ENCODE measurements around the gene MRGPRF. TPM values are rescaled to one million over a fixed set of nuclear protein-coding genes. Genes with fewer than 3 reads are reported as not detected.

Gene MRGPRF
- total RNA-seq, 1 experiment from 2014 or later: not detected

DNA sequence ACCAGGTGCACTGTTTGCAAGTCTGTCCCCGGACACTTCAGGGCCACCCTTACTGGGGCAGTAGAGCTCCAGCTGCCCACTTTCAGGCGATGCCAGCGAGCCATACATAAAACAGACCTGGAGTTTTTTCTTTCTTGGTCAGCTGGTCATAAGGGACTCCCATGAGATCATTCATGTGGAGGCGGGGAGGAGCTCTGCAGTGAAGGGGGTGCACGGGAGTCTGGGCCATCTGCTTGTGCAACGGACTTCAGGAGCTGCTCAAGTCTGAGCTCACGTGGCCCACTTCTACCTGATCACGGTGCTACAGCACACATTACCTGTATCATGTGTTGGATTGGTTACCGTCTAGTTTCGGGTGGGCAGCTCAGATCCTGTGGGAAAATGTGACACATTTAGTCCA, 9.2 kb upstream of the MRGPRF start:
- no peak for DNase-seq (ENCODE audit: low read depth)

DNA sequence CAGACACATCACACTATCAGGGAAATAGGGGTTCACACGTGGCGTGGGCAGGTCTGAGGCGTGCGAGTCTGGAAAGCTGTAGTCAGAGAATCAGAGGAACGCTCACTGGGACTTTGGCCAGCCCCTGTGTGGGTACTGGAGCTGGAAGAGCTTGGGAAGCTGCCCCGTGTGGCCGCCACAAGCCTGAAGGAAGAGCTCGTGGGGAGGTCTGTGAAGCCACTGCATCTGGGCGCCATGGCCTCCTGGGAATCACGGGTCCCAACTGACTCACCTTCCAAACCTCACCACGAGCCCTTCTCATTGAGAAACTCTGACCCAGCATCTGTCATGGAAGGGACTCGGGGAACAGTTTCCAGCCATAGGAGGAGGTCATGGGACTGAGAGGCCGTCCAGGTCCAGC, 5.9 kb upstream of the MRGPRF start:
- peak; percentile 21 for DNase-seq (ENCODE audit: low read depth)

DNA sequence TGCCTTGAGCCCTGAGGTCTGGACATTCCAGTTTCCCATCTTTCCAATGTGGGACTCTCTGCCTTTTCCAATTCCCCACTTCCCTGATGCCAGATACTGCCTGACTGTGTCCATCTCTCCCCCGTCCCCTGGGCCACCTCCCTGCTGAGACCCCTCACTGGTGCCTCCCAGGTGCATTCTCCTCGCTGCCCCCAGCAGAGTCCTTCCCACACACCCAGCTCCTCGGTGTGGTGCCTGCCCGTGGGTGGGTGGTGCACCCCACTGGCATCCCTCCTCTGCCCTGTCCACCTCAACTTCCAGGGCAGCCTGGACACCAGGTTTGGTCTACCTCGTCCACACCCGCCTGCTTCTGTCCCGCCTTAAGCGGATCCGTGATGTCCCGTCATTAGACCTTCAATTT, 4.9 kb upstream of the MRGPRF start:
- no peak for DNase-seq (ENCODE audit: low read depth)

DNA sequence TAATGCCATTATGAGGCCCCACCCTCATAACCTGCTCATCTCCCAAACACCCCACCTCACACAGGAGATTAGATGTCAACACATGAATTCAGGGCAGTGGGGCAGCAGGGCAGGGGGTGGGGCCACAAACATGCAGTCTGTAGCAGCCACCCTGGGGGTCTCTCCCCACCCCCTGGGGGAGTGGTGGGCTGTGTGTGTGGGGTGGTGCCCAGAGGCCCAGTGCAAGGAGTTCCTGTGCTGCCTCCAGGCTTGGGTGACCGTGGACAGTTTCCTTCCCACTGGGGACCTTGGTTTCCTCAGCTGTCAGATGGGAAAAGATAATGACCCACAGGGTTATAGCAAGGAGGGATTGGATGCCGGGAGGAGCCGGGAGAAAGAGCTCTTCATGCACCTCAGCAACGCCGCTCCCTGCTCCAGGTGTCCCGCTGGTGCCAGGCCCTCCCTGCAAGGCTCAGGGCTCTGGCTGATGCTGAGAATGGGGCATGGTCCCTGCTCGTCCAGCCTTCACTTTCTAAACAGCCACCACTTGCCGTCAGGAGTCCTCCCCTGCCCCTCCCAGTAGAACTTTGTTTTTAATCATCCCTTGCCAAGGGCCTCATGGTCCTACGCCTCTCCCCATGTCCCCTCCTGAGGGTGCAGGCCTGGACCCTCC, 2.0 kb upstream of the MRGPRF start:
- no peak for DNase-seq (ENCODE audit: low read depth)

DNA sequence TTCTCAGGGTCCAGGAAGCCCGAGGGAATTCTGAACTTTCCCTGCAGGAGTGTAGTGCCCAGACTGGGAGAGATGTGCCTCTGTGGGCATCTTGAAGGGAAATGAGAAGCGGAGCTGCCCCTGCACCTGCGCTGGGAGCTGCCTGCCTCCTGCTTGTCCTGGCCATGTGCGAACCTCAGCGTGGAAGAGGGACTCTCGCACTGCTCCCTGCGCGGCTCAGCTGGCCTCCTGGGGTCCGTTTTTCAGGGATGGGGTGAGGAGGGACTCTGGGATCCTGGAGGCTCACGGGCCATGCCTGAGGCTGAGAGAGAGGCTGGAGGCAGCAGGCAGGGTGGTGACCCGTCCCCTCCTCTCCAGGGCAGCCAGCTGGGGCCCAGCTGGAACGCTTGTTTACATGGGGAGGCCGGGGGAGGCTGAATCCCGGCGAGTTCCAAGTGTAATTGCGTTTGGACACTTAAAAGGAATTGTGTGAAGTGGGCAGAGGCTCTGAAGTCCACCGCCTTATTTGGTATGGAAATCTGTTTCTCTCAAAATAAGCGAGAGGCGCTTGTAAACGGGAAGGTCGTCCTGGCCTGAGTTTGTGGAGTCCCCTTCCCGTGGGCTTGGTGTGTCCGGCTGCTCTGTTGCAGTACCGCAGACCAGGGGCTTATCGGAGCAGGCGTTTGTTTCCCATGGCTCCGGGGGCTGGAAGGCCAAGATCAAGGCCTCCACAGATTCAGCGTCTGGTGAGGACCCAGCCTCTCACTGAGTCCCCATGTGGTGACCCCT, 1.2 kb upstream of the MRGPRF start:
- DNase-seq (ENCODE audit: low read depth): no peak

DNA sequence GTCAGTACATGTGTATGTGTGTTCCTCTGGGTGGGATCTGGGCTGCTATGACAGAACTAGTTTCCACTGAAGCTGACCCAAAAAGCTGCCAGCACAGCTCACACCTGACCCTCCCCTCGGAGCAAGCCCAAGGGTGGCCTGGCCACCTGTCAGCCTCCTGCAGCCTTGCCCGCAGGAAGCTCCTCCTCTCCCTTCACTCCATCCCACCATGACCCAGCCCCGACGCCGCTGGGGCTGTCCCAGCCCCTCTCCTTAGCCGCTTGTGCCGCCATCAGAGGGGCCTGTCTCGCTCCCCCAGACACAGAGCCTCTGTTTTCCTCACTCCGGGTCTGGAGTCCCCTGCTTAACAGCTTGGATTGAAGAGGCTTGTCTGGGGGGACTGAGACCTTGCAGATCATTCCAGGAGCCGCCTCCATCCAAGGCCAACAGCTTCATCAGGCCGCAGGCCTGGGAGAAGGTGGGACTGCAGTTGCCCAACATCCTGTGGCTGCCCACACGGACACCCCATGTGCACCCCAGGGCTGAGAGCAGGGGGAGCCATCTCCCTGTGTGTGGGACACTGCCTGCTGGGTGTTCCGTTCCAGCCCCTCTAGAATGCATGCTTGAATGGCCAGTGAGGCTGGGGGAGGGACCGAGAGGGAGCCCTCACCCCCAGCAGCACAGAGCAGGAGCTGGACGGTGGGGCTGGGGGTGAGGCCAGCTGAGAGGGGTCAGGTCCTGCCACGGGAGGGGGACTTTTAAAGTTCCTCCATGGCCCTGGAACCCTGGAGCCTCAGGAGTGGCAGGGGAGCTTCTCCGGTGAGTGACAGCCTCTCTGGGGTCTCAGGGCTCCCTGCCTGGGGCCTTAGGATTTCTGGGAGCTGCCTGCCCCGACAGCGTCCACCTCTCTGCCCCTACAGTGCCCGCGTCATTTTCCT, 696 bp downstream of the MRGPRF start:
- no peak for DNase-seq (ENCODE audit: low read depth)

DNA sequence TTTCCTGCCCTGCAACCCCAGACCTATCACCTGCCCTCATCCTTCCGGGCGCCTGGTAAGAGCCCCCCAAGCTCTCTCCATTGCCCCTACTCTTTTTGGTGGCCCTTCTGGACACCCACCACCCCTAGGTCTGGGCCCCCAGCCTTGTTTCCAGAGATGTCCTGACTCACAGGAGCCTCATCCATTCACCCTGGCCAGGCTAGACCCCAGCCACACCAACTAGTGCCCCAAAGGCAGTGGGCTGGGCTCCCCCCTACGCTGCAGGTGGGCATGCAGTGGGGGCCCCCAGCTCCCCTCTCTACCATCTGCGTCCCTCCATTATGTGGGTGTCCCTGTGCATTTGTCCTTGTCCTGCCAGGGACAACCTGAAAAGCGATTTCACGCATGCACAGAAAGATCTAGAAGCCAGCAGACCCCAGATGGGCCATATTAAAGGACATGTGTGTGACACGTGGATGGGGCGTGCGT, 1.4 kb downstream of the MRGPRF start:
- DNase-seq (ENCODE audit: low read depth): no peak

DNA sequence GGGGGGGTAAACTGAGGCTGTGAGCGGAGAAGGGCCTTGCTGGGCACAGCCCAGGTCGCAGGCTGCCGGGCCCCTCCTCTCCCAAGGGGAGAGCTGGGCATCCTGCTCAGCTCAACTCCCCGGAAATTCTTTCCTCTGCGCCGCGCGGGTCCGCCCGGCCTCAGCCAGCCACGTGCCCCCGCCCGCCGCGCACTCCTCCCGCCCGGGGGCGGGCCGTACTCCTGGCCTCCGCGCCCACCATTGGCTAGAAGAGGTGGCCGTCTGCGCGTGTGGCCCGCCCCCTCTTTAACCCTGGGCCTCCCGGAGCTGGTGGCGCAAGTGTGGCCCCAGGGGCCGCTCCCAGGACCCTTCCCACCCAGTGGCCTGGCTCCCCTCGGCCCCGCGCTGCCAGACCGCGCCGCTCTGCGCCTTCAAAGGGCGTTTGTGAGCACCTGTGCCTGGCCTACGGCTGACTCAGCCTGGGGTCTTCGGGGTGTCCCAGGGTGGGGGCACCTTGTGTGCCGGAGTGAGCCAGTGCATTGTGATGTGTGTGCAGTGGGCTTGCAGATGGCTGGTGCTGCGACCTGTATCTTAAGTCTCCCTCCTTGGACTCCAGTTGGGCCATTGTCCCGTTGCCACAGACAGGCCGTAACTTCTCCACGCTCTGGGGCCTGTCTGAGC, 2.0 kb downstream of the MRGPRF start:
- DNase-seq (ENCODE audit: low read depth): peak; percentile 70

DNA sequence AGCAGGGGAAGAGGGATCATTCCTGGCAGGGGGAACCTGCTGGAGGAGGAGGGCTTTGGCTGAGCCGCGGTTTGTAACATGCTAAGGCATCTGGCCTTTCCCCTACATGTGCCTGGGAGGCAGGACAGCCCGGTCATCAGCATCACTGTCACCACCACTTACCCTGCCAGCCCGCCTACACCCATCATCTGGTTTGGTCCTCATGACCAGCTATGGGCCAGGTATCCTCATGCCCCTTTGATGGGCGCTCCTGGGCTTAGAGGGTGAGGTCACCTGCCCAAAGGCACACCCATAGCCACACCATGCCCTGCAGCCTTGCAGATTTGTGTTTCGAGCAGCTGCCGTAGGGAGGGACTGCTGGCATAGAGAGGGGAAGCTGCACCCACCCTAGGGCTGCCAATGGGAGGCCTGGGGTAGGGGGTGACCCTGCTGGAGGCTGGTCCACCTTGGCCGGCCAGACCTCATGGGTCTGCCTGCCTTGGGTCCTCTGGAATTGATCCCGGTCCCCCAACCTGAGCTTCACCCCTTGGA, 2.6 kb downstream of the MRGPRF start:
- peak; percentile 39 for DNase-seq (ENCODE audit: low read depth)

DNA sequence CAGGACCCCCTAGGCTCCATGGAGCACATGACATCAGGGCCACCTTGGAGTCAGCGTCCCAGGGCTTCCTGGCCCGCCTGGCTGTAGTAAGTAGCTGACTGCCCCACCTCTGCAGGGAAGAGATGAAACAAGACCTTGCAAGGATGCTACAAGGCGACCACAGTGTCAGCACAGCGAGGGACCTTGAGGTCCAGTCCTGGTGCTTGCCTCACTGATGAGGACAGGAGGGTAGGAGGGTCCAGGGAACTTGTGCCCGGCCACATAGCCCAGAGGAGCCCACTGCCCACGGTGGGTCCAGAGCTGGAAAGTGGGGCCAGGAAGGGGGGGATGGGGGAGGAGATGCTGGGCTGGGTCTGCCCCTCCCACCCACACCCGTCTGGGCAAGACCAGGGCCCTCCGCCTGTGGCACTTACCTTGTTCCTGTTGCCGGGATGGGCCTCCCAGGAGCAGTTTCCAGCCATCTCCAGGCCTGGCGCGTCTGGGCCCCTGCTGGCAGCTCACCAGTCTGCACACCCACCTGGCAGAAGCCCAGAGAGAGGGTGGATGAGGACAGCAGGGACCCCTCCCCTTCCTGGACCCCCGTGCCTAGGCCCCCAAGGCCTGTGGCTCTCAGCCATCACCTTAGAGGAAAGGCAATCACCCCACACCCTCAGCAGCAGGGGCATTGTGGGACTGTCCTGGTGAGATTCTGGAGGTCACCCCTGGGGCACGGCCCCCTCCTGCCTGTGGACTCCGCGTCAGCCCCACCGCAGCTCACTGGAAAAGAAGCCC, 3.4 kb downstream of the MRGPRF start:
- DNase-seq (ENCODE audit: low read depth): peak; percentile 33

DNA sequence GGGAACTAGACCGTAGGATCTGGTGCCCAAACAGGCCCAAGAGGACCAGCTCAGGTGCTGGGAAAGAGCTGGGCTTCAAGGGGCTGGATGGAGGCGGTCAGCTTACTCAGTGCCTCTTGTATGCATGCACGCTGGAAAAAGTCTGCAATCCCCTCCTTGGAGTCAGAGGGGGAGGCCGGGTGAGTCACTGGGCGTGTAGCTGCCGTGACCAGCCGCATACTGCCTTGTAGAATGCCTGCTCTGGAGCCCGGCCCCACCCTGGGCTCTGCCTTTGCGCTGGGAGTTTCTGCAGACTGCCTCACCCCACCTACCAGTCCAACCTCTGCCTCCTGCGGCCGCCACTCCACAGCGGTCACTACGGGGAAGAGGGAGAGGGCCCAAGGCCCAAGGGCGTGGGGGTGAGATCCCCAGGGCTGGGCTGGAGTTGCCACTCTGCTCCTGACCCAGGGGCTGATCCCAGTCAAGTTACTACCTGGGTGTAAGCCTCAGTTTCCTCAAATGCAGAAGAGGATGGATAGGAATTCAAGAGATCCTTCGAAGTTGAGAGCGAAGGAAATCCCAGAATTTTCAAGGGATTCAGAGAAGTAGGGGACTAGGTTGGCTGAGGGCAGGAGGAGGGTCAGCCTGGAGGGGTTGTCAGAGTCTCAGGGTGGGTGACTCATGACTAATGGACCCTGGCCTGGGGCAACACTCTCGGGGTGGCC, 4.2 kb downstream of the MRGPRF start:
- peak; percentile 96 for DNase-seq (ENCODE audit: low read depth)

DNA sequence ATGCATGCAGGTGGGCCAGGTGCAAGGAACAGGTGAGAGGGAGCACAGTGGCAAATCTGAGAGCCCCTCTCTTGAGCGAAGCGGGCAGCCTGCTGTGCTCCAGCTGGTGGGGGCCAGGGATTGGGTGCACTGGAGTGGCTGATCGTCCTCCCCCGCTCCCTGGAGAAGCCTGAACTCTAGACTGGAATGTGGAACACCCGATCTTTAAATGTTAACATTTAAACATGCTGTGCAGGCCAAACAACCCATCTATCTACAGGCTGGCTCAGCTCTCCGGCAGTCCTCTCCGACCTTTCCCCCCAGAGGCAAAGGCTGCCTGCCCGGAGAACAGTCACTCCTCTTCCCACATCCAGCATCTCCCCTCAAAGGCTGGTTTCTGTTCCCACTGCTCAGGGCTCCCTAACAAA, 5.1 kb downstream of the MRGPRF start:
- DNase-seq (ENCODE audit: low read depth): no peak

DNA sequence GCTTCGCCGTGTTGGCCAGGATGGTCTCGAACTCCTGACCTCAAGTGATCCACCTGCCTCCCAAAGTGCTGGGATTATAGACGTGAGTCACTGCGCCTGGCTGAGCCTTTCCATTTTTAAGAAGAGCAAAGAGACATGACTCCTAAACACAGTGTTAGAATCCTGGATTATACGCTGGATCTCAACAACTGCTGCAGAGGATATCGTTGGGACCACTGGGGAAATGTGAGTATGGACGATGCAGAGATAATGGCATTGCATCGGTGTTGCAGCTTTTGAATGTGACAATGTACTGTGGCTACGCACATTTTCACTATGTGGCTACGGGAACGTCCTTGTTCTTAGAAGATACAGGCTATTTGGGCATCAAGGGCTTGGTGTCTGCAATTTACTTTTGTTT, 6.2 kb downstream of the MRGPRF start:
- no peak for DNase-seq (ENCODE audit: low read depth)

DNA sequence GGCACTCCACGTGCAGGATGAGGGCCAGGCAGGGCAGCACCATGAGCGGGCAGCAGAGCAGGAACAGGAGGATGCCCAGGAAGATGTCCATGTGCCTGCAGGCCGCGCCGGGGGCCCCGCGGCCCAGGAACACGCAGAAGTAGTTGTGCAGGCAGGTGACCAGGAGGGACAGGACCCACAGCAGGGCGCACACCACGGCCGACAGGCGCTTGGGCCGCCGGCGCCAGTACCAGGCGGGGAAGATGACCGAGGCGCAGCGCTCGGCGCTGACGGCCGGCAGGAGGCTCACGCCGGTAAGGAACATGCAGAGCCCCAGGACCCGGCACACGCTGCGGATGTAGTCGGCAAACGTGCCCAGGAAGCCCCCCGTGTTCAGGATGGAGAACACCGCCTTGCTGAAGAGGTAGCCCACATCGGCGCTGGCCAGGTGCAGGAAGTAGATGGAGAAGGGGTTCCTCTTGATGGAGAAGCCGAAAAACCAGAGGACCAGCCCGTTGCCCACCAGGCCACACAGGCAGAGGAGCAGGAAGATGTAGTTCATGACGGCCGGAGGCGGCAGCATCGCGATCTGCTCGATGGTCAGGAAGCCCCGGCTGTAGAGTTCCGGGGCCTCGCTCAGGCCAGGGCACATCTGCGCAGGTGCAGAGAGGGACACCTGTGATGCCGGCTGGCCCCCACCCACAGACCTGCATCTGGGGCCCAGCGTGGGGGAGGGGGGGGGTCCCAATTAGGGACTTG, 7.2 kb downstream of the MRGPRF start:
- DNase-seq (ENCODE audit: low read depth): no peak

DNA sequence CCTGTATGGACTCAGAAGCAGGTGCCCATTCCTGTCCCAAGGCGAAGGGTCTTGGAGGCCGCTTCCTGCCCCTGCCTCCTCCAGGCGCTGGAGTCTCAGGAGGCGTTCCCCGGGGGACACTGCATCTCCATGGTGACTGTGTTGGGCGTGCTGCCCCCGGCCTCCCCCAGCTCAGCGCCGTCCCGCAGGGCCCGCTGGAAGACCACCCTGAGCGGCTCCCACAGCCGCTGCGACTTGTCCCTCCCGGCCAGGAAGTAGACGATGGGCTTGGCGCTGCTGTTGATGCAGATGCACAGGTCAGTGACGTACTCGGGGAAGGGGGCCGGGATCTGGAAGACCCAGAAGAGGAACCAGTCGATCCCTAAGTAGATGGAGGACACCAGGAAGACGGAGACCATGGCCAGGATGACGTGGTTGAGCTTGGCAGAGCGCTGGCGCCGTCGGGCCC, 7.8 kb downstream of the MRGPRF start:
- DNase-seq (ENCODE audit: low read depth): no peak

DNA sequence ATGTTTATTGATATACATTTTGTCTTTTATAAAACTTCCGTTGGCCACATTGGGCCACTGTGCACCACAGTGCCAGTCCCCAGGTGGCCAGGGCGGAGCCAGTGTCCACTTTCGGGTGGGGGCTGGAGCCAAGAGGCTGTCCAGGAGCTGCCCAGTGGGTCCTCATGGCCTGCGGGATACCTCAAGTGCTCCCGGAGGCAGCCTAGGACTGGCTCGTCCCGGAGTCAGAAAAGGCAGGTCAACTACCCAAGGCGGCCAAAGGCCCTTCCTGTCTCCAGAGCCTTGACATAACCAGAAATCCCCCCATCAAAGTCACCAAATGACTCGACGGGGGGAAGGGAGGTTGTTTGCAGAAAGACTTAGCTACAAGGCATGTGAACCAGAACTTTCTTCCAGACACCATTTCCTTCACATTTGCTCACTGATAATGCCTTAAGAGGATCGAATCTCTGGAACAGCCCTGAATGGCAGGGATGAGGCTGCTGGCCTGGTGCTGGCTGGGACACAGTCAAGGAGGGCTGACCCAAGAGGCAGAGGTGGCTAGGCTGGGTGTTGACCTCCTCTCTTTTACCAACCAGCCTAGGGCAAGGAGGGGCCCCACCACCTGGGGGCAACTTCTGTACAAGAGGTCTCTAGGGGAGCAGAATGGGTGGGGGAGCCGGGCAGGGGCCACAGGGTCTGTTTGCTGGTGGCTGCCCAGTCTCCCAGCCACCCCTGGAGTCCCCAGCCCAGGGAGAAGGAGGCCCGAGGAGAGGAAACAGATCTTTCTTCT, 8.4 kb downstream of the MRGPRF start:
- no peak for DNase-seq (ENCODE audit: low read depth)

DNA sequence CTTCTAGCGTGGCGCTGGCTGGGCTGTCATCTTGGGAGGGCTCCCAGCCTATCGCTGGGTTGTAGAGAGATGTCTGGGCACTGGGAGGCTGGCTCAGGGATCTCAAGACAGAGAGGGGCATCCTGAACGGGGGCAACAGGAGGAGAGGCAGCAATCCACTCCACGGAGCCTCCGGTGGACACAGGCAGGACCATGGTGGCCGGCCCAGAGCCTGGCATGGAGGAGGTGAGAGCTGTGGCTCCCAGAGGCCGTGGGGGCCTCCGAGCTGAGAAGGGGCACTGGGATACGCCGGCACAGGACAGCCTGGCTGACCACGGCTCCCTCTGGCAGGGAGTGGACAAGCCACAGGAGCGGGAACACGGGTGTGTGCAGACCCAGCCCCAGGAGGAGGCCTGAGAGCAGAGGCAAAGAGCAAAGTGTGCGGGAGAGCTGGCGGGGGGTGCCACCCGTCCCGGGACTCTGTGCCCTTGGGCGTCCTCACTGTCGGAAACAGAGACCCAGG, 9.1 kb downstream of the MRGPRF start:
- no peak for DNase-seq (ENCODE audit: low read depth)

DNA sequence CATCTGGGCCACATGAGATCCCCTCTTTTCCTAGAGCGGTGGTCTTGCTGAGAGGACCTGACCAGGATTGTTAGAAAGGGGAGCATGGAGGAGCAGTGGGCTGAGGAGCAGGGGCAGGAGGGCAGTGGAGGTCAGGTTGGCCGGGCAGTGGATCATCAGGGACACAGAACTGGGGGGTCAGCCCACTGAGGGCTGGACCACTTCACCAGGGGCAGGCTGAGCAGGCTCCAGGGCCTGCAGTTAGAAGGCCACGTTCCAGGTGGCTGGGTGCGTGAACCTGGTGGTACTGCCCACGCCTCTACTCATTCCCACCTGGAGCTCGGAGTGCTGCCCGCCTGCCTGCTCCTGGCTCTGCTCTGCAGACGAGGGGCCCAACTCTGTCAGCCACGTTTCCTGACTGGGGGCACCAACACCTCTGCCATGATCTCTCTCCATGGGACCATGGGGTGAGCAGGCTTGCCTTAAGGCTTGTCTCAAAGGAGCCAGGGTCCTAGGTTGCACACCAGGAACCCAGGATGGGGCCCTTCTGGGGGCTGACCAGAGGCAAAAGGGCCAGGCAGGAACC, 9.7 kb downstream of the MRGPRF start:
- DNase-seq (ENCODE audit: low read depth): no peak
